ENCODE results near the gene ANKFY1. TPM values are rescaled to one million over a fixed set of nuclear protein-coding genes. Genes with fewer than 3 reads are reported as not detected.

Gene ANKFY1
- polyA plus RNA-seq, 1 experiment = 43.5 TPM

- no peak for TF ChIP-seq CTCF (IDR thresholded peaks at IDR 0.05; ENCODE audit: insufficient read depth, low read depth, low read length)
- no peak overlapping the region for H3K4me3 ChIP-seq (ENCODE audit: low read depth, low read length)
- H3K27me3 ChIP-seq (ENCODE audit: control insufficient read depth, insufficient read depth, low read length) = no peaks in the 10 kb centered on the region
- peaks cover 13% of the 10 kb centered on the region for H3K36me3 ChIP-seq (ENCODE audit: control insufficient read depth, insufficient read depth, low read length)
- CTCF ChIA-PET = interaction anchor here (0.6 to 1.0 kb wide), 4 partner anchors 9 to 69 kb away, joined by 3 to 4 read pairs (median 4); no protein-coding TSS in a partner anchor
- POLR2A ChIA-PET = no interaction called here
- DNase-seq (ENCODE audit: low read depth) = no peak
Measured at GRCh38 chr17:4163951-4164350, 99.8 kb downstream of the ANKFY1 start.

GRCh38 chr17:4162775-4163466 lies 100.9 kb downstream of the ANKFY1 start:
- no peaks in the 10 kb centered on the region for H3K27me3 ChIP-seq (ENCODE audit: control insufficient read depth, insufficient read depth, low read length)
- ChIA-PET CTCF (interaction anchor here (1.0 to 1.4 kb wide), 2 partner anchors 8 to 258 kb away, joined by 3 to 4 read pairs; no protein-coding TSS in a partner anchor), POLR2A (no interaction called here)
- DNase-seq (ENCODE audit: low read depth) = no peak
- no peak for TF ChIP-seq CTCF (IDR thresholded peaks at IDR 0.05; ENCODE audit: insufficient read depth, low read depth, low read length)
- H3K4me3 ChIP-seq (ENCODE audit: low read depth, low read length) = no peak overlapping the region
- H3K36me3 ChIP-seq (ENCODE audit: control insufficient read depth, insufficient read depth, low read length) = peaks cover 11% of the 10 kb centered on the region

GRCh38 chr17:4162321-4162720 lies 101.5 kb downstream of the ANKFY1 start:
- H3K4me3 ChIP-seq (ENCODE audit: low read depth, low read length) = no peak overlapping the region
- POLR2A ChIA-PET = no interaction called here
- CTCF ChIA-PET = interaction anchor here (1.4 kb wide), 1 partner anchor 258 kb away, joined by 3 read pairs; no protein-coding TSS in a partner anchor
- no peak for DNase-seq (ENCODE audit: low read depth)
- no peak for TF ChIP-seq CTCF (IDR thresholded peaks at IDR 0.05; ENCODE audit: insufficient read depth, low read depth, low read length)
- no peaks in the 10 kb centered on the region for H3K27me3 ChIP-seq (ENCODE audit: control insufficient read depth, insufficient read depth, low read length)
- peaks cover 8% of the 10 kb centered on the region for H3K36me3 ChIP-seq (ENCODE audit: control insufficient read depth, insufficient read depth, low read length)

GRCh38 chr17:4161967-4162305 lies 101.8 kb downstream of the ANKFY1 start:
- ChIA-PET POLR2A (no interaction called here), CTCF (interaction anchor here (1.0 to 2.0 kb wide), 3 partner anchors 10 to 259 kb away, joined by 3 to 11 read pairs (median 3); no protein-coding TSS in a partner anchor)
- no peak for TF ChIP-seq CTCF (IDR thresholded peaks at IDR 0.05; ENCODE audit: insufficient read depth, low read depth, low read length)
- Histone ChIP-seq H3K36me3 (ENCODE audit: control insufficient read depth, insufficient read depth, low read length) (peaks cover 6% of the 10 kb centered on the region; the same call in 1 of the 2 replicates), H3K27me3 (ENCODE audit: control insufficient read depth, insufficient read depth, low read length) (no peaks in the 10 kb centered on the region), H3K4me3 (ENCODE audit: low read depth, low read length) (no peak overlapping the region)
- DNase-seq (ENCODE audit: low read depth) = no peak

- peak; percentile 85 for DNase-seq (ENCODE audit: low read depth)
- H3K4me3 ChIP-seq (ENCODE audit: low read depth, low read length) = no peak overlapping the region
- peak; percentile 72 for TF ChIP-seq CTCF (IDR thresholded peaks at IDR 0.05; ENCODE audit: insufficient read depth, low read depth, low read length)
- no peaks in the 10 kb centered on the region for H3K27me3 ChIP-seq (ENCODE audit: control insufficient read depth, insufficient read depth, low read length)
- CTCF ChIA-PET = interaction anchor here (0.7 to 2.0 kb wide), 7 partner anchors 9 to 166 kb away, joined by 3 to 11 read pairs (median 4); no protein-coding TSS in a partner anchor
- POLR2A ChIA-PET = no interaction called here
- peaks cover 3% of the 10 kb centered on the region; the same call in 1 of the 2 replicates for H3K36me3 ChIP-seq (ENCODE audit: control insufficient read depth, insufficient read depth, low read length)
Measured at GRCh38 chr17:4161192-4161966, 102.4 kb downstream of the ANKFY1 start.
